CD14-positive monocyte (primary cell): ENCODE data around the gene RAPH1. TPM values are rescaled to one million over a fixed set of nuclear protein-coding genes. Genes with fewer than 3 reads are reported as not detected.
"Not testable (repeated sequence)": the region's sequence is repeated elsewhere in the genome, so short reads cannot be mapped to it uniquely, and the experiment has no call there.

Experiments used
- DNase-seq, 3 donors: peaks; one replicate each; pipeline ENCODE4 v3.0.0-alpha.2; 2011 to 2022
- H2AFZ ChIP-seq: 2 replicates; pipeline ENCODE4 v1.6.0; 2012; ENCODE audit warnings: mild to moderate bottlenecking, low read depth, low read length, inconsistent platforms; ENCODE audit not compliant: insufficient read depth, poor library complexity, severe bottlenecking
- H3K27ac ChIP-seq, 2 donors: 1 replicate in 1 of 2; 2 replicates in 1 of 2; pipeline ENCODE4 v1.5.1; 2012 to 2013; ENCODE audit warnings: low read length in 2 of 2, control low read depth in 1 of 2, inconsistent platforms in 1 of 2, low read depth in 1 of 2, mild to moderate bottlenecking in 1 of 2
- H3K27me3 ChIP-seq, 2 donors: one replicate each; pipeline versions ENCODE4 v1.6.0 to v1.6.1; 2011 to 2013; ENCODE audit warnings: low read length in 2 of 2; ENCODE audit not compliant: control insufficient read depth in 2 of 2, insufficient read depth in 2 of 2
- H3K36me3 ChIP-seq, 2 donors: replicated peaks in 1 of 2; 1 replicate in 1 of 2; 2 replicates in 1 of 2; pipeline versions ENCODE4 v1.5.1 to v1.6.1; 2012 to 2013; ENCODE audit warnings: low read length in 2 of 2, control low read depth in 1 of 2, inconsistent platforms in 1 of 2, mild to moderate bottlenecking in 1 of 2; ENCODE audit not compliant: insufficient read depth in 2 of 2, control insufficient read depth in 1 of 2
- H3K4me1 ChIP-seq, 2 donors: 1 replicate in 1 of 2; 2 replicates in 1 of 2; pipeline versions ENCODE4 v1.5.1 to v1.6.1; 2012 to 2013; ENCODE audit warnings: low read length in 2 of 2, control low read depth in 1 of 2, inconsistent platforms in 1 of 2, mild to moderate bottlenecking in 1 of 2, moderate library complexity in 1 of 2; ENCODE audit not compliant: insufficient read depth in 2 of 2, control insufficient read depth in 1 of 2
- H3K4me2 ChIP-seq: replicated peaks from 2 replicates; pipeline ENCODE3; 2012; ENCODE audit warnings: low read length, moderate library complexity, mild to moderate bottlenecking; ENCODE audit not compliant: poor library complexity, severe bottlenecking; ENCODE audit errors: extremely low read depth
- H3K4me3 ChIP-seq, 3 experiments: fragments of 200-600 bp in 1 of 3; sonication (generic) in 1 of 3; replicated peaks in 1 of 3; 1 replicate in 2 of 3; 2 replicates in 1 of 3; pipeline ENCODE4 v1.5.1; 2011 to 2013; ENCODE audit warnings: low read length in 3 of 3, mild to moderate bottlenecking in 3 of 3, control low read depth in 2 of 3, low read depth in 2 of 3, inconsistent platforms in 1 of 3, moderate library complexity in 1 of 3
- H3K79me2 ChIP-seq: 2 replicates; pipeline ENCODE4 v1.6.0; 2012; ENCODE audit warnings: mild to moderate bottlenecking, control low read depth, inconsistent platforms, low read length, moderate library complexity; ENCODE audit not compliant: insufficient read depth
- H3K9ac ChIP-seq: 2 replicates; pipeline ENCODE4 v1.6.0; 2017; ENCODE audit warnings: low read length, mild to moderate bottlenecking; ENCODE audit not compliant: insufficient read depth, poor library complexity, severe bottlenecking
- H3K9me3 ChIP-seq, 2 donors: replicated peaks in 1 of 2; 1 replicate in 1 of 2; 2 replicates in 1 of 2; pipeline versions ENCODE4 v1.5.1 to v1.6.1; 2012 to 2013; ENCODE audit warnings: low read length in 2 of 2, control low read depth in 1 of 2; ENCODE audit not compliant: control insufficient read depth in 1 of 2, insufficient read depth in 1 of 2
- H4K20me1 ChIP-seq: 2 replicates; pipeline ENCODE4 v1.6.0; 2012; ENCODE audit warnings: mild to moderate bottlenecking, low read length, control low read depth, moderate library complexity; ENCODE audit not compliant: insufficient read depth
- H3K27ac Mint-ChIP-seq, 7 donors: one replicate each; pipeline ENCODE4 v1.8.0; 2020; ENCODE audit warnings: mild to moderate bottlenecking in 7 of 7, mixed read lengths in 7 of 7, moderate library complexity in 6 of 7, inconsistent platforms in 2 of 7
- H3K27me3 Mint-ChIP-seq, 3 donors: one replicate each; pipeline ENCODE4 v1.8.0; 2021 to 2022; ENCODE audit warnings: low read depth in 3 of 3, mild to moderate bottlenecking in 3 of 3, mixed read lengths in 3 of 3, moderate library complexity in 3 of 3, inconsistent platforms in 1 of 3
- H3K36me3 Mint-ChIP-seq, 2 donors: one replicate each; pipeline ENCODE4 v1.8.0; 2020; ENCODE audit warnings: mixed read lengths in 2 of 2, inconsistent platforms in 1 of 2, mild to moderate bottlenecking in 1 of 2
- H3K4me1 Mint-ChIP-seq: one replicate; pipeline ENCODE4 v1.8.0; 2020; ENCODE audit warnings: mild to moderate bottlenecking, mixed read lengths
- H3K4me3 Mint-ChIP-seq, 2 donors: one replicate each; pipeline ENCODE4 v1.8.0; 2020; ENCODE audit warnings: mild to moderate bottlenecking in 2 of 2, mixed read lengths in 2 of 2, moderate library complexity in 1 of 2
- H3K9me3 Mint-ChIP-seq, 7 donors: one replicate each; pipeline ENCODE4 v1.8.0; 2020 to 2022; ENCODE audit warnings: mixed read lengths in 7 of 7, mild to moderate bottlenecking in 6 of 7, moderate library complexity in 6 of 7, inconsistent platforms in 2 of 7
- WGBS: methylation state at CpG from one replicate; pipeline ENCODE4 v1.1.5; 2013; ENCODE audit warnings: missing lambda C conversion rate; ENCODE audit not compliant: insufficient coverage; 5-methylcytosine and 5-hydroxymethylcytosine counted together
- intact Hi-C, 2 donors: fragments of 100-400 bp; cut with micrococcal nuclease; formaldehyde crosslinking; loops; one replicate each; pipeline versions ENCODE4 v1.15.0 to v1.15.1; 2023
- polyA plus RNA-seq, 3 donors: library from polyadenylated mRNA; depleted of rRNA in 1 of 3; unstranded in 2 of 3; stranded (reverse) in 1 of 3; fragments of 300-500 nt in 2 of 3; fragments of >200 nt in 1 of 3; fragmentation: Illumina TruSeq in 2 of 3; gene quantifications; 1 replicate in 2 of 3; 2 replicates in 1 of 3; pipeline ENCODE4 v1.2.3, GENCODE V29; 2012 to 2021

The RAPH1 gene
- polyA plus RNA-seq, 3 donors = 3.8 to 5.1 (median 4.5) TPM

DNA sequence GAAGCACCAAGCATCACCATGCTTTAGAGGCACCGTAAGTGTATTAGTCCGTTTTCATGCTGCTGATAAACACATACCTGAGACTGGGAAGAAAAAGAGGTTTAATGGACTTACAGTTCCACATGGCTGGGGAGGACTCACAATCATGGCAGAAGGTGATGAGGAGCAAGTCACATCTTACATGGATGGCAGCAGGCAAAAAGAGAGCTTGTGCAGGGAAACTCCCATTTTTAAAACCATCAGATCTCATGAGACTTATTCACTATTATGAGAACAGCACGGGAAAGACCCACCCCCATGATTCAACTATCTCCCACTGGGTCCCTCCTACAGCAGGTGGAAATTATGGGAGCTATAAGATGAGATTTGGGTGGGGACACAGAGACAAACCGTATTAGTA is 3.1 kb upstream of the RAPH1 start:
- H3K27ac Mint-ChIP-seq, H4K20me1 ChIP-seq, H3K79me2 ChIP-seq, H3K27ac ChIP-seq, H3K9ac ChIP-seq, H3K4me3 ChIP-seq, H3K36me3 ChIP-seq, H2AFZ ChIP-seq, H3K36me3 Mint-ChIP-seq, H3K4me2 ChIP-seq, DNase-seq: not testable (repeated sequence)
- peaks cover 2 to 22% of the 10 kb centered on the region in 2 donors for H3K9me3 ChIP-seq
- peaks cover 20 to 22% of the 10 kb centered on the region in 2 donors for H3K4me1 ChIP-seq
- H3K4me3 Mint-ChIP-seq = peak overlapping the region in 1 of 2 donors; percentile 37
- H3K27me3 Mint-ChIP-seq = peaks cover 32 to 68% (median 44%) of the 10 kb centered on the region in 3 donors
- peaks cover 7 to 26% (median 24%) of the 10 kb centered on the region in 7 donors for H3K9me3 Mint-ChIP-seq
- whole genome bisulfite sequencing = 100% methylated on average over 3 of the region's 4 CpGs
- peaks cover 32 to 37% of the 10 kb centered on the region in 2 donors for H3K27me3 ChIP-seq
- intact Hi-C loops = loop anchor here in 1 of 2 donors (10.0 kb wide), 1 partner anchor 117 kb away; no protein-coding TSS in a partner anchor
- peaks cover 20% of the 10 kb centered on the region for H3K4me1 Mint-ChIP-seq

DNA sequence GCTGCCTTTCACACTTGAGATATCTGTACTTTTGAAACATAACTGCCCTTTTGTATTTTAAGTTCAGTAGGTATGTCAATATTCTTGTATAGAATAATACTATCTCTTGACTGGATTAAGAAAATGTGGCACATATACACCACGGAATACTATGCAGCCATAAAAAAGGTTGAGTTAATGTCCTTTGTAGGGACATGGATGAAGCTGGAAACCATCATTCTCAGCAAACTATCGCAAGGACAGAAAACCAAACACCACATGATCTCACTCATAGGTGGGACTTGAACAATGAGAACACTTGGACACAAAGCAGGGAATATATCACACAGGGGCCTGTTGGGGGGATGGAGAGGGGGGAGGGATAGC is 1.5 kb upstream of the RAPH1 start:
- not testable (repeated sequence) for H3K36me3 ChIP-seq, H3K79me2 ChIP-seq, H4K20me1 ChIP-seq, H2AFZ ChIP-seq, H3K4me2 ChIP-seq, H3K4me3 ChIP-seq, H3K27ac Mint-ChIP-seq, H3K27ac ChIP-seq, DNase-seq, H3K9ac ChIP-seq
- H3K9me3 Mint-ChIP-seq = peaks cover 7 to 31% (median 24%) of the 10 kb centered on the region in 7 donors
- Histone ChIP-seq H3K4me1 (peaks cover 23 to 24% of the 10 kb centered on the region in 2 donors), H3K9me3 (peaks cover 2 to 22% of the 10 kb centered on the region in 2 donors), H3K27me3 (peaks cover 48 to 54% of the 10 kb centered on the region in 2 donors)
- peaks cover 0 to 12% of the 10 kb centered on the region in 2 donors for H3K36me3 Mint-ChIP-seq
- peaks cover 46 to 76% (median 56%) of the 10 kb centered on the region in 3 donors for H3K27me3 Mint-ChIP-seq
- peaks cover 25% of the 10 kb centered on the region for H3K4me1 Mint-ChIP-seq
- peak overlapping the region in 1 of 2 donors; percentile 90 for H3K4me3 Mint-ChIP-seq
- intact Hi-C loops = loop anchor here in 1 of 2 donors (10.0 kb wide), 1 partner anchor 118 kb away; no protein-coding TSS in a partner anchor
- no CpG with 5 or more reads among the region's 2 CpGs for WGBS
